GM21423 (cell line): Measurements from ENCODE around the gene TPH1.
"Not testable (repeated sequence)": the region's sequence is repeated elsewhere in the genome, so short reads cannot be mapped to it uniquely, and the experiment has no call there.

ENCODE experiments used
- ATAC-seq: cut with Tn5 transposase; IDR thresholded peaks from one replicate; pipeline ENCODE4 v1.9.1; 2021; ENCODE audit warnings: mild to moderate bottlenecking, moderate library complexity; ENCODE audit not compliant: unreplicated experiment

TPH1 gene

DNA sequence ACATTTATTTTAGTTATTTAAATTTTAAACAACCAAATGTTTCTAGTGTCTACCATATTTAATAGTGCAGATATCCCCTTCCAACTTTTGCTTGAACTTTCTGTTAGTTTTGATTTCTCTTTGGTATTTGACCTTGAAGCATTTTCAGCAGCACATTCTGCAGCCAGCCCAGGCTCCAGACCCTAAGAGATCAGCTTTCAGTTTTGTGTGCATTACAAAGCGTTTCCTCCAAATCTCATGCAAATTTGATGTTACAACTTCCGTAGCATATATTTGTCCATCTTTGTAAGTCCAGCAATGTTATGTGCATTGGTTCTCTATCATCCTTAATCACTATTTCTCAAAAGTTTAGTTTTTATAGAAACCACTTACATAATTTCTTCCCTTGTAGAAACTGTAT, 18.6 kb downstream of the TPH1 start:
- ATAC-seq: no peak

- no peak for ATAC-seq
Measured at GRCh38 chr11:18022419-18022818, 23.6 kb downstream of the TPH1 start.

- ATAC-seq: no peak
Measured at GRCh38 chr11:18019650-18020049, 26.4 kb downstream of the TPH1 start.

- no peak for ATAC-seq
Measured at GRCh38 chr11:18016789-18017188, 29.3 kb downstream of the TPH1 start.

DNA sequence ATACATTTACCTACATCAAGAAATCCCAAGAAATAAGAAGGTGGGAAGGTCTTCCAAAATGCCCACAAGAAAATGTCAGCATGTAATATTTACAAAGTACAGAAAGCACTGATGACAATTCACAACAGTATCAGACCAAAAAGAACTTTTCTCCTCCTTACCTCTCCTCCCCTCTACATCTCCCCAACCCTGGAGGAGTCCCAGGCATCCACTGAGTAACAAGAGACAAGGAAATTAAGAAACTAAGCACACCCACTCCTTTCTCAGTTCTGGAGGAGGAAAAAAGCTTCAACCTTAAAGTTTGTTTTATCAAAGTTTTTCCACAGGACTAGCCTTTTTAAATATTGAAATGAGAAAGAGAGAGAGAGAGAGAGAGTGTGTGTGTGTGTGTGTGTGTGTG, 31.2 kb downstream of the TPH1 start:
- no peak for ATAC-seq

DNA sequence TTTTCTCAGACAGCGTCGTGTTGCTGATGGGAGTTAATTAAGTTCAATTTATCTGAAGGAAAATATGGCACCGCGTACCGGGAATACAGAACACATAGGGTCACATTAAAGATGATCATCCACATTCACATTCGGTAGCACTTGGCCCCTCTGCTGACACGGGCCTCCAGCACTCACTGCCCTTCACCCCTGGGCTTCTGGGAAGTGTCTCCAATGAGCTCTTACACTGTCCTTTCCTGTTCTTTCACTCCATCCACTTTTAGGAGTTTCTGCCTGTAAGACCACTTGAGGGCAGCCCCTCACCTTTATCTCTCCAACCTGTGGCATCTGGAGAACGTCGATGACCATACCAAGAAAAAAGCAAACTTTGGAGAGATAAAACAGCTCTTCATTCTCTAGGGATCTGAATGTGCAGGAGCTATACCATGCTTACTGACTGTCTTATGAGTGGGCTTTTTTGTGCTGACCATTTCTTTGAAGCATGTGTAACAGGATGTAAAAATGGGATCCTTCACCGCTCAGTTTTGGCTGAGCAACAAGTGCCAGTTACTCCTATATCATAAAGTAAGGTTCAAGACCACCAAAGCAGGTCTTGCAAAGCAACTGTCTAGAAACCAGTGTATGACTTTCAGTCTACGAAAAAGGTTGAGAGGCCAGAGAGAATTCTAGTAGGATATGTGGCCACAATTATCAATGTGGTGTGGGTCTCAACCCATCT, 32.1 kb downstream of the TPH1 start:
- no peak for ATAC-seq

GRCh38 chr11:18012906-18013781, 32.9 kb downstream of the TPH1 start, which contains the start of gene SERGEF:
Gene SERGEF (minus strand): TSS chr11:18013047. CDS start chr11:18013010, 37 bp downstream.
- peak; percentile 92 for ATAC-seq

DNA sequence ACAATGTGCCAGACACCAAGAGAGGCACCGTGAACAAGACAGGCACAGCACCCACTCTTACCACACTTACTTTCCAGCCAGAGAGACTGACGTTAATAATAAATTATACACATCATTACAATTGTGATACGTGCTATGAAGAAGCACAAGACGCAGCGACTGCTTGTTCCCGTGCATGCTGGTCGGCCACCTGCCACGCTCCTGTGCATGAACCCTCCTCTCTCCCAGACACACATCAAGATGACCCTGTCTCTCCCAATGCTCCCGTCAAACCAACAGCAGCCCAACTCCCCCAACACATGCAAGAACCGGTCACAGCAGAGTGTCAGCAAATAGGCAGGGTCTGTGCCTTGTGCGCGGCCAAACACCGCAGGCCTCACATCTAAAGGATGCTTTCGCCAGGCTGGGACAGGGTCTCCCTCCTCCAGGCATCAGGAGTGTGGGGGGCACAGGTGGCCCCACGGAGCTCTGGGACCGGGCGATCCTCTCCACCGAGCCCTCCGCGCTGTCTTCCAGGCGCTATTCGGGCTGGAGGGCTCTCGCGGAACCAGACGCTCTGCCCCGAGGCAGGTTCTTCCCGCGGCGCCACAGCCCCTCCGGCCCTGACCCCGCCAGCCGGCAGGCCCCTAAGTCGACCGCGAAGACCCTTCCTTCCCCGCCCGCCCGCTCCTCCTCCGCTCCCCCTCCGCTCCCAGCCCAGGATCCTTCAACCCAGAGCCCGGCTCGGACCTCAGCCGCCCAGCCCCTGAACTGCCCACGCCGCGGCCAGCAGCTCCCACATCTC, 33.8 kb downstream of the TPH1 start:
- ATAC-seq: peak; percentile 3

DNA sequence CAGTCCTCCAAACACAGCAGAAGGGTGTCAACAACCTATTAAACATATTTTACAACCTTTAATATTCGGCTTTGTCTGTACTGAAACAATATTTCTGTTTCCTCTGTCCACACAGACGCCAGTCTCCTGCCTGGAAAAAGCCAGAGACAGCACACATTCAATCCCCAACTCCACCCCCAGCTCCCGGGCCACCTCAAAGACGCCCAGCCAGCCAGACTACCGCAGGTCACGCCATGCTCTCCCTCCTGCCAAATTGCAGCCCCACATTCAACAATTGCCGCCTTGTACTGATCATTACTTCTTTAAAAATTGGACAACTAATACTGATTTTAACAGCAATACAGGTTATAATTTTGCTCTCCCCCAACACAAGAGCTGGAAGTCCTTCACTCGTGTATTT, 34.4 kb downstream of the TPH1 start:
- ATAC-seq: no peak

DNA sequence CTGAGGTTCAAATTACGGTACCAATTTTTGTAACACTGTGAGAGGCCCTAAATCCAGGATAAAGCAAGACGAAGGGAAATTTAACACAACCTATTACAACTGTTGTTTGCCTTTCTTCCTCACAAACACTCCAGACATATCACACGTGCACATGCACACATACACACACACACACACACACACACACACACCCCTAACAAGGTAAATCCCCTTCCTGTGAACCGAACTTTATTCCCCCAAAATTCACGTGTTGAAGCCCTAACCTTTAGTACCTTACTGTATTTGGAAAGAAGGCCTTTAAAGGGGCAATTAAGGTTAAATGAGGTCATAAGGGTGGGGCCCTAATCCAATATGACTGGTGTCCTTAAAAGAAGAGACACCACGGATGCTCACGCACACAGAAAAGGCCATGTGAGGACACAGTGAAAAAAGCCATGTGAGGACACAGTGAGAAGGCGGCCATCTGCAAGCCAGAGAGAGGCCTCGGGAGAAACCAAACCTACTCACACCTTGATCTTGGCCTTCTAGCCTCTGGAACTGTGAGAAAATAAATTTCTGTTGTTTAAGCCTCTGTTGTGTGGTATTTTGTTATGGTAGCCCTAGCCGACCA, 35.0 kb downstream of the TPH1 start:
- ATAC-seq: no peak

- ATAC-seq: no peak
Measured at GRCh38 chr11:18010121-18010670, 35.9 kb downstream of the TPH1 start.

DNA sequence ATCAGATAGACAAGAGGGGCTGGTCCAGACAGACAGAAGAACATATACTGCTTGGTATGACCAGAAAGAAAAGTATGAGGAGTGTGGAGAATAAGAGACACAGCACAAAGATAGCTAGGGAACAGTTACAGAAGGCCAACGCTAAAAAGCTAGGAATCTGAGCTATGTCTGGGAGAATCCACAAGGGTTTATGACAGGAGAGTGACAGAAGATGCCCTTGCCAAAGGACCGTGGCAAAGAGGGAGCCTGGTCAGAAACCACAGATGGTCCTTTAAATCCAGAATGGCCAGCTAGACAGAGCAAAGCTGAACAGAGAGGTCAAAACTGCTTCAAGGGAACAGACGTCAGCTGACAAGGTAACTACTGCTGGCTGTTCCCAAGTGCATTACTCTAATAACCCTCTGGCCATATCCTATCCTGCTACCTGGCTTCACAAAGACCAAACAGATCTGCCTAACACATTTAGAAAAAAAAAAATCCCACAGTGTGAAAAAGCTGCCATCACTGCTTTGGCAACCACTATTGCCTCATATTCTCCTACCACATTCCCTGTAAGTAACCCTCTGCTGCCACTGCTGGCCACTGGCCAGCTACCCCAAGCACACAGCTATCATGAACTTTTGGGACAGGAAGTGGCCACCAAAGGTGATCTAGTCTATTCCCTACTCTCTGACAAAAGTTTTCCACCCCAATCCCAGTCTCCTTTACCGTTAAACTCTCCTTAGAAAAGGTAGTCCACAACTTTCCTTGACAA, 40.5 kb downstream of the TPH1 start:
- ATAC-seq: no peak

- no peak for ATAC-seq
Measured at GRCh38 chr11:18001191-18001590, 44.9 kb downstream of the TPH1 start.

DNA sequence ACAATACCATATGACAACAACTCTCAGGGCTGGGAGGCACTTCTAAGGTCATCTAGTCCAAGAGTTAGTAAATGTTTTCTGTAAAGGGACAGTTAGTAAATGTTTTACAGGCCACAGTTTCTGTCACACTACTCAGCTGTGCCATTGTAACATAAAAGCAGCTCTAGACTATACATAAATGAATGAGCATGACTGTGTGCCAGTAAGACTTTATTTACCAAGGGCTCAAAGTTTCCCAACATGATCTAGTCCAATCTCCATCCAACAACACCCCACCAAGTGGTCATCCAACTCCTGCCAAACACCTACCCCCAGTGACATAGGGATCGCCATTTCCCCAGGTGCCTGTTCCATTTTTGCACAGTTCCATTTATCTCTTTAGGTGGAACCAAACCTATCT, 45.3 kb downstream of the TPH1 start:
- ATAC-seq: peak; percentile 90

DNA sequence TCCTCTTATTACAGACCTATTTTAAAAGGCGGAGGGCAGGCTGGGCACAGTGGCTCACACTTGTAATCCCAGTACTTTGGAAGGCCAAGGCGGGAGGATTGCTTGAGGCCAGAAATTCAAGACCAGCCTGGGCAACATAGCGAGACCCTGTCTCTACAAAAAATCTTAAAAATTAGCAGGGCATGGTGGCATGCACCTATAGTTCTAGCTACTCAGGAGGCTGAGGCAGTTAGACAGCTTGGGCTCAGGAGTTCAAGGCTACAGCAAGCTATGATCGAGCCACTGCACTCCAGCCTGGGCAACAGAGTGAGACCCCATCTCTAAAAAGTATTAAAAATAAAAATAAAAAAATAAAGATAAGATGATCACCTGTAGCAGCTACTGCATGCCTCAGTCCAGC, 45.9 kb downstream of the TPH1 start:
- ATAC-seq: not testable (repeated sequence)
